GM19467 (cell line): ENCODE measurements around the gene COL5A1.

ENCODE experiments used
- ATAC-seq: cut with Tn5 transposase; IDR thresholded peaks from one replicate; pipeline ENCODE4 v1.9.1; 2021; ENCODE audit warnings: mild to moderate bottlenecking, moderate library complexity; ENCODE audit not compliant: unreplicated experiment

The COL5A1 gene

GRCh38 chr9:134735441-134736175, 94.0 kb downstream of the COL5A1 start:
- ATAC-seq = no peak

- ATAC-seq = no peak
Measured at GRCh38 chr9:134736791-134737497, 95.3 kb downstream of the COL5A1 start.

- ATAC-seq = no peak
Measured at GRCh38 chr9:134737842-134738580, 96.4 kb downstream of the COL5A1 start.

- ATAC-seq = no peak
Measured at GRCh38 chr9:134738869-134739659, 97.5 kb downstream of the COL5A1 start.

- no peak for ATAC-seq
Measured at GRCh38 chr9:134739660-134739968, 98.0 kb downstream of the COL5A1 start.

GRCh38 chr9:134740071-134740470, 98.5 kb downstream of the COL5A1 start:
- no peak for ATAC-seq

GRCh38 chr9:134741846-134742245, 100.2 kb downstream of the COL5A1 start:
- ATAC-seq = no peak

GRCh38 chr9:134742822-134743535, 101.4 kb downstream of the COL5A1 start:
- no peak for ATAC-seq

GRCh38 chr9:134743853-134744252, 102.2 kb downstream of the COL5A1 start:
- no peak for ATAC-seq

GRCh38 chr9:134744385-134745295, 103.0 kb downstream of the COL5A1 start:
- no peak for ATAC-seq

GRCh38 chr9:134747951-134748489, 106.4 kb downstream of the COL5A1 start:
- ATAC-seq = no peak

GRCh38 chr9:134748591-134748990, 107.0 kb downstream of the COL5A1 start:
- ATAC-seq = no peak

GRCh38 chr9:134750450-134751155, 109.0 kb downstream of the COL5A1 start:
- ATAC-seq = no peak

- ATAC-seq = no peak
Measured at GRCh38 chr9:134751622-134752021, 110.0 kb downstream of the COL5A1 start.

- ATAC-seq = no peak
Measured at GRCh38 chr9:134752471-134753168, 111.0 kb downstream of the COL5A1 start.

GRCh38 chr9:134753191-134753590, 111.6 kb downstream of the COL5A1 start:
- ATAC-seq = no peak

- ATAC-seq = no peak
Measured at GRCh38 chr9:134755221-134755907, 113.8 kb downstream of the COL5A1 start.
